Measurements from ENCODE around the gene STOML3.

DNA sequence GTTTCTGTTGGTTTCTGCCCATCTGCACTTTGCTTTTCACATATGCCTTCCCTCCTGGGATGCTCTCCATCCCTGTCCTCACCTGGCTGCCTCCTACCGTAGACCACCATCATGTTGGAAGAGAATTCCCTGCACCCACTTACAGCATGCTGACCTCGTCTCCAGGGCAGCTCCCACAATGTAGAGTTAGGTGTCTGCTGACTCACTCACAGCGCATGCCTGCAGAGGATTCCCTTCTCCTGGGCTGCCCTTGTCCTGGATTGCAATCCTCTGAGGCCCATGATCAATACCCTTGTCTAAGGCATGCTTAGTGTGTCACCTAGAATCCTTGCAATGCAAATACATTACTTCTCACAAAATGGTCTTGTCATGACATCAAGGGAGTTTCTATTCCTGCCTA lies 43.6 kb downstream of the STOML3 start:
- TF ChIP-seq, protein P1, sequence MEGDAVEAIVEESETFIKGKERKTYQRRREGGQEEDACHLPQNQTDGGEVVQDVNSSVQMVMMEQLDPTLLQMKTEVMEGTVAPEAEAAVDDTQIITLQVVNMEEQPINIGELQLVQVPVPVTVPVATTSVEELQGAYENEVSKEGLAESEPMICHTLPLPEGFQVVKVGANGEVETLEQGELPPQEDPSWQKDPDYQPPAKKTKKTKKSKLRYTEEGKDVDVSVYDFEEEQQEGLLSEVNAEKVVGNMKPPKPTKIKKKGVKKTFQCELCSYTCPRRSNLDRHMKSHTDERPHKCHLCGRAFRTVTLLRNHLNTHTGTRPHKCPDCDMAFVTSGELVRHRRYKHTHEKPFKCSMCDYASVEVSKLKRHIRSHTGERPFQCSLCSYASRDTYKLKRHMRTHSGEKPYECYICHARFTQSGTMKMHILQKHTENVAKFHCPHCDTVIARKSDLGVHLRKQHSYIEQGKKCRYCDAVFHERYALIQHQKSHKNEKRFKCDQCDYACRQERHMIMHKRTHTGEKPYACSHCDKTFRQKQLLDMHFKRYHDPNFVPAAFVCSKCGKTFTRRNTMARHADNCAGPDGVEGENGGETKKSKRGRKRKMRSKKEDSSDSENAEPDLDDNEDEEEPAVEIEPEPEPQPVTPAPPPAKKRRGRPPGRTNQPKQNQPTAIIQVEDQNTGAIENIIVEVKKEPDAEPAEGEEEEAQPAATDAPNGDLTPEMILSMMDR (IDR thresholded peaks at IDR 0.05 in 8 of 11, conservative IDR thresholded peaks at IDR 0.05 in 3 of 11) = no peak
- no peak for TF ChIP-seq POLR2A (IDR thresholded peaks at IDR 0.05)
